Thyroid gland (tissue), 4 donors: Measurements from ENCODE around the gene NTNG1.

Experiments
- CTCF ChIP-seq, 6 experiments: fragments of 200-600 bp in 3 of 6; fragments of 450-650 bp in 3 of 6; sonication (generic) in 3 of 6; IDR thresholded peaks; one replicate each; pipeline ENCODE4 v1.5.1; 2016 to 2019; ENCODE audit warnings: antibody characterized with exemption in 6 of 6, mild to moderate bottlenecking in 2 of 6, inconsistent platforms in 1 of 6, moderate library complexity in 1 of 6
- POLR2A ChIP-seq, 2 donors: fragments of 450-650 bp; IDR thresholded peaks; one replicate each; pipeline ENCODE4 v1.6.1; 2017; ENCODE audit warnings: antibody characterized with exemption in 2 of 2, mild to moderate bottlenecking in 2 of 2, moderate library complexity in 1 of 2

GRCh38 chr1:107363154-107363553, 222.3 kb downstream of the NTNG1 start:
- TF ChIP-seq CTCF (IDR thresholded peaks at IDR 0.05) (no peak), POLR2A (IDR thresholded peaks at IDR 0.05) (no peak)
